Upper lobe of left lung (tissue), 4 donors: ENCODE measurements around the gene ABHD18.

Experiments used
- CTCF ChIP-seq, 6 experiments: fragments of 450-650 bp in 4 of 6; fragments of 200-600 bp in 2 of 6; sonication (generic) in 2 of 6; IDR thresholded peaks; one replicate each; pipeline ENCODE4 v1.5.1; 2016 to 2019; ENCODE audit warnings: antibody characterized with exemption in 6 of 6
- EP300 ChIP-seq, 4 donors: sonication (generic); formaldehyde crosslinking; IDR thresholded peaks; one replicate each; pipeline ENCODE4 v1.5.1; 2017; ENCODE audit warnings: antibody characterized with exemption in 4 of 4, control low read depth in 2 of 4
- POLR2A ChIP-seq, 4 donors: fragments of 450-650 bp; IDR thresholded peaks; one replicate each; pipeline ENCODE4 v1.5.1; 2016 to 2017; ENCODE audit warnings: antibody characterized with exemption in 4 of 4, mild to moderate bottlenecking in 2 of 4
- POLR2AphosphoS5 ChIP-seq, 2 donors: sonication (generic); formaldehyde crosslinking; IDR thresholded peaks; one replicate each; pipeline ENCODE4 v1.5.1; 2017; ENCODE audit warnings: antibody characterized with exemption in 2 of 2

GRCh38 chr4:127968586-127968985, 3.4 kb downstream of the ABHD18 start:
- TF ChIP-seq CTCF (IDR thresholded peaks at IDR 0.05) = no peak
- TF ChIP-seq POLR2A (IDR thresholded peaks at IDR 0.05) = no peak
- no peak for TF ChIP-seq POLR2AphosphoS5 (IDR thresholded peaks at IDR 0.05)
- no peak for TF ChIP-seq EP300 (IDR thresholded peaks at IDR 0.05)
